GM21529 (cell line): ENCODE results near the gene DCAF12L1.

Experiments
- ATAC-seq: cut with Tn5 transposase; IDR thresholded peaks from one replicate; pipeline ENCODE4 v1.9.1; 2021; ENCODE audit not compliant: unreplicated experiment

DCAF12L1 gene

GRCh38 chrX:126552313-126553022 is at the start of gene DCAF12L1:
DCAF12L1 (minus strand) TSS chrX:126552814; CDS start chrX:126552608, 206 bp downstream.
- ATAC-seq = no peak

- ATAC-seq = no peak
These were observed 28.3 kb upstream of the DCAF12L1 start for GRCh38 chrX:126580877-126581276.

- no peak for ATAC-seq
These were observed 23.3 kb upstream of the DCAF12L1 start for GRCh38 chrX:126575911-126576310.

- no peak for ATAC-seq
These were observed 4.5 kb upstream of the DCAF12L1 start for GRCh38 chrX:126557151-126557550.

- ATAC-seq = no peak
These were observed 795 bp downstream of the DCAF12L1 start for GRCh38 chrX:126551725-126552312.

DNA sequence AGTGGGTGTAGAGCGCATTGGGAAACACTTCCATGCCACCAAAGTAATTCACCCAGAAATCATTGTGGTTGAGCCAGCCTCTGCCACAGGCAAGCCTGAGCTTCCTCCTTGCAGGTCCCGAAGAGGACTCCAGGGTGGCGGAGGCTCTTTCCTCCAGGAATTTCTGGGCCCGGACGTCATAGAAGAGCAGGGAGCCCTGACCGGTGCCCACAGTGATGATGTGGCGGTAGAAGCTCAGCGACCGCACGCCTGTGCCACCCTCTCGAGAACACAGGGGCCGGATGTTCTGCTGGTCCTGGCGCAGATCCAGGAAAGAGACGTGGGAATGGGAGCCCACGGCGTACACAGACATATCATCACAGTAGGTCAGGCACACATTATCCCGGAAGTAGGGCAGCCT is 1.3 kb downstream of the DCAF12L1 start:
- ATAC-seq = no peak

DNA sequence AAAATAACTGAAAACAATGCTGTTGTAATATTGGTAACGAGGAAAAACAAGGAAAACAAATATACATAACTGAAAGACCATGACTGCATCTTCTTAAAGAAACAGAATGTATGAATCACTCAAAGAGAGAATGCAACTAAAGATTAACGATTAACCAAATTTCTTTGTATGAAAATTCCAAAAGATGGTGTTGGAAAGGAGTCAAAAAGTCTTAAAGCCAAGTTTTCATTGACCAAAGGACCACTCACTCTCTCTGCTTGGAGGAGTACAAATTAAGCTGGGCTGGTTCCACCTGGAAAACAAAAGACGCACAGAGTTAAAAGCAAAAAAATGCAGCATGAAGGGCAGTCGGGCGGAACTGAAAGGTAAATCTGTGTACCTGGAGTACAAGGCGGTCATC is 1.8 kb downstream of the DCAF12L1 start:
- no peak for ATAC-seq

GRCh38 chrX:126509923-126510322 is 42.7 kb downstream of the DCAF12L1 start:
- no peak for ATAC-seq
